Fibroblast of mammary gland (primary cell): ENCODE results near the gene OTUD7B.

Source experiments
- DNase-seq: peaks from one replicate; pipeline ENCODE4 v3.0.0-alpha.2; 2010; ENCODE audit warnings: low read depth
- H3K4me3 ChIP-seq: 2 replicates; pipeline ENCODE4 v1.5.1; 2011; ENCODE audit warnings: low read depth, mild to moderate bottlenecking, low read length, moderate library complexity; ENCODE audit not compliant: control insufficient read depth
- TF ChIP-seq, protein P1 (sequence below): conservative IDR thresholded peaks from 2 replicates; pipeline ENCODE4 v1.5.1; 2011; ENCODE audit warnings: low read depth, low read length, inconsistent platforms; ENCODE audit not compliant: control insufficient read depth, insufficient read depth

The OTUD7B gene

GRCh38 chr1:150005606-150006005 lies 4.9 kb downstream of the OTUD7B start:
- no peak for DNase-seq
- H3K4me3 ChIP-seq, result no peak overlapping the region
- TF ChIP-seq, protein P1, sequence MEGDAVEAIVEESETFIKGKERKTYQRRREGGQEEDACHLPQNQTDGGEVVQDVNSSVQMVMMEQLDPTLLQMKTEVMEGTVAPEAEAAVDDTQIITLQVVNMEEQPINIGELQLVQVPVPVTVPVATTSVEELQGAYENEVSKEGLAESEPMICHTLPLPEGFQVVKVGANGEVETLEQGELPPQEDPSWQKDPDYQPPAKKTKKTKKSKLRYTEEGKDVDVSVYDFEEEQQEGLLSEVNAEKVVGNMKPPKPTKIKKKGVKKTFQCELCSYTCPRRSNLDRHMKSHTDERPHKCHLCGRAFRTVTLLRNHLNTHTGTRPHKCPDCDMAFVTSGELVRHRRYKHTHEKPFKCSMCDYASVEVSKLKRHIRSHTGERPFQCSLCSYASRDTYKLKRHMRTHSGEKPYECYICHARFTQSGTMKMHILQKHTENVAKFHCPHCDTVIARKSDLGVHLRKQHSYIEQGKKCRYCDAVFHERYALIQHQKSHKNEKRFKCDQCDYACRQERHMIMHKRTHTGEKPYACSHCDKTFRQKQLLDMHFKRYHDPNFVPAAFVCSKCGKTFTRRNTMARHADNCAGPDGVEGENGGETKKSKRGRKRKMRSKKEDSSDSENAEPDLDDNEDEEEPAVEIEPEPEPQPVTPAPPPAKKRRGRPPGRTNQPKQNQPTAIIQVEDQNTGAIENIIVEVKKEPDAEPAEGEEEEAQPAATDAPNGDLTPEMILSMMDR, result no peak

DNA sequence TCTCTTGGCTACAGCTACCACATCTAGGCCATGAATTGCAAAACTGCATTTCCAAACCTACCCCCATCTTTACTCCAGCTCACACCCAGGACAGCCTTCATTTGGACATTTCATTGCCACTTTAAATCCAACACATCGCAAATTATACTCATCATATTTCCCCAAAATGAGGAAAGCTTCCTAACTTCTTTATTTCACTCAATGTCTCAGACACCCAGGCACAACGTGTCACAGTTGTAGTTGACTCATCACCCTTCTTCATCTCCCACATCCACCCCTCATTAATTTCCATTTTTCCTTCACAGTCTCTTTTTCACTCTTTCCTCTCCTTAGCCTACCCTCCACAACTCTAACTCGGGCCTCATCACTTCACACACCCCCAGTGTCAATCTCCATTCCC lies 6.7 kb downstream of the OTUD7B start:
- H3K4me3 ChIP-seq, result no peak overlapping the region
- DNase-seq, result no peak
- TF ChIP-seq, protein P1, result no peak

GRCh38 chr1:150002217-150002616 lies 8.3 kb downstream of the OTUD7B start:
- no peak for DNase-seq
- TF ChIP-seq, protein P1, result no peak
- no peak overlapping the region for H3K4me3 ChIP-seq

- TF ChIP-seq, protein P1, result no peak
- no peak for DNase-seq
These were observed 9.1 kb downstream of the OTUD7B start for GRCh38 chr1:150001415-150001814.

GRCh38 chr1:149997585-149998262 lies 12.8 kb downstream of the OTUD7B start:
- TF ChIP-seq, protein P1, result no peak
- no peak overlapping the region for H3K4me3 ChIP-seq
- DNase-seq, result no peak

More at GRCh38 chr1:150001415-150001814, 9.1 kb downstream of the OTUD7B start:
- no peak overlapping the region for H3K4me3 ChIP-seq

GRCh38 chr1:149995927-149996326 lies 14.6 kb downstream of the OTUD7B start:
- DNase-seq, result peak; percentile 63
- TF ChIP-seq, protein P1, result no peak

More at GRCh38 chr1:149995927-149996326, 14.6 kb downstream of the OTUD7B start:
- H3K4me3 ChIP-seq, result no peak overlapping the region
